Hepatocyte (in vitro differentiated cells): ENCODE results near the gene ARHGAP25.

Source experiments
- CTCF ChIP-seq: fragments of 200-600 bp; sonication (generic); IDR thresholded peaks from 2 replicates; pipeline ENCODE4 v1.5.1; 2016; ENCODE audit warnings: antibody characterized with exemption, mild to moderate bottlenecking; ENCODE audit not compliant: poor library complexity
- EZH2 ChIP-seq: fragments of 200-600 bp; sonication (generic); IDR thresholded peaks from 2 replicates; pipeline ENCODE4 v1.6.1; 2016; ENCODE audit warnings: antibody characterized with exemption, mild to moderate bottlenecking, borderline replicate concordance

- TF ChIP-seq CTCF (no peak), EZH2 (no peak)
Measured at GRCh38 chr2:68829749-68830148, 95.1 kb downstream of the ARHGAP25 start.
